ENCODE measurements around the gene TMOD4. TPM values are rescaled to one million over a fixed set of nuclear protein-coding genes. Genes with fewer than 3 reads are reported as not detected.

The TMOD4 gene
- total and polyA plus RNA-seq, 9 of the 15 experiments (the other 6 are each of a cell fraction or from before 2014, with no cell fraction given): 0.18 to 1.8 (median 1.1) TPM; not detected in 1

DNA sequence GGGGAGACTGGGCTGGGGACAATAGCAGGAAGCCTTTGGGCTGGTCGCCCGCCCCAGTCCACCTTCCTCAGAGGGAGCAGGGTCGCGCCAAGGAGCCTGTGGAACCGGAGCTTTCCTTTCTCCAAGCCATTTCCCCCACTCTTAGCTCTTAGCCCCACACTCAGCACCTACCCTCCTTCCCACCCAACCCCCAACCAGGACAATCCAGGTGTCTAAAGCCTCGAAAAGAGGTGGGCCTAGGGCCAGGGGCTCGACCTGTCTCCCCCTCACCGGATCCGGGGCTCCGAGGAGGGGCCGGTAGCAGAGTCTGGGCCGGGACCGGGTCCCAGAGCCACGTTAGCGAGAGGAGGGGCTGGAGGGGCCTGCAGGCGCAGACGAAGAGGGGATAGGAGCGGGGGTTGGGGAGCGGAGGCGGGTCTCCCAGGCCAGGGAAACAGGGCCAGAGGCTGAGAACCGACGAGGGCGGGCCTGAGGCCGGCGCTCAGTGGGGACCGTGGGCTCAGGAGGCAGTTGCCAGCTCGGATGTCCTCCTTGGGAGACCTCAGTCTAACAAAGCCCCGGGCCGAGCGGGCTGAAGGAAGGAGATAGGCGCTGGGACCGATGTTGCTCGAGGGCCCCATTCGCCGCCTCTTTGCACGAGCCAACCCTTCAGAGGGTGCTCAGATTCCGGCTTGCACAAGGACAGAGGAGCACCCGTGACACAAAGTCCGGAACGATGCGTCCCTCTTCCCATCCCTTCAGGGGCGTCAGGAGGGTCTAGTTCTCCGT, 30.3 kb downstream of the TMOD4 start:
- ATAC-seq (no peak), DNase-seq (ENCODE audit: extremely low read depth in 1 of 4, low spot score in 3 of 4) (no peak), FAIRE-seq (no peak)
- TF ChIP-seq, protein P1, sequence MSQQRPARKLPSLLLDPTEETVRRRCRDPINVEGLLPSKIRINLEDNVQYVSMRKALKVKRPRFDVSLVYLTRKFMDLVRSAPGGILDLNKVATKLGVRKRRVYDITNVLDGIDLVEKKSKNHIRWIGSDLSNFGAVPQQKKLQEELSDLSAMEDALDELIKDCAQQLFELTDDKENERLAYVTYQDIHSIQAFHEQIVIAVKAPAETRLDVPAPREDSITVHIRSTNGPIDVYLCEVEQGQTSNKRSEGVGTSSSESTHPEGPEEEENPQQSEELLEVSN (IDR thresholded peaks at IDR 0.05; ENCODE audit: borderline replicate concordance in 1 of 2, extremely low read depth in 1 of 2, insufficient read depth in 1 of 2, insufficient read length in 1 of 2, low read depth in 1 of 2, low read length in 1 of 2, poor library complexity in 1 of 2, severe bottlenecking in 1 of 2): peak in 1 of 2 experiments; percentile 50
- TF ChIP-seq RBBP5 (IDR thresholded peaks at IDR 0.05; ENCODE audit: borderline replicate concordance, insufficient read depth, low read length, poor library complexity, severe bottlenecking) (peak; percentile 7), ATF1 (CRISPR knock-in tag; IDR thresholded peaks at IDR 0.05) (no peak), ATF1 (tag; IDR thresholded peaks at IDR 0.05) (no peak), RBM22 (IDR thresholded peaks at IDR 0.05; ENCODE audit: low read depth, low read length, poor library complexity, severe bottlenecking) (no peak), LARP7 (IDR thresholded peaks at IDR 0.05) (no peak), PRPF4 (IDR thresholded peaks at IDR 0.05; ENCODE audit: insufficient read depth, low read depth, low read length, poor library complexity, severe bottlenecking) (no peak), NFIX (CRISPR knock-in tag; IDR thresholded peaks at IDR 0.05; ENCODE audit: low read depth) (no peak)
- TF ChIP-seq, protein P2, sequence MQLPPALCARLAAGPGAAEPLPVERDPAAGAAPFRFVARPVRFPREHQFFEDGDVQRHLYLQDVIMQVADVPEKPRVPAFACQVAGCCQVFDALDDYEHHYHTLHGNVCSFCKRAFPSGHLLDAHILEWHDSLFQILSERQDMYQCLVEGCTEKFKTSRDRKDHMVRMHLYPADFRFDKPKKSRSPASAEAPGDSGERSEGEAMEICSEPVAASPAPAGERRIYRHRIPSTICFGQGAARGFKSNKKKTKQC (CRISPR knock-in tag; IDR thresholded peaks at IDR 0.05): peak; percentile 4; the same call in 1 of the 2 replicates
- TF ChIP-seq, protein P3, sequence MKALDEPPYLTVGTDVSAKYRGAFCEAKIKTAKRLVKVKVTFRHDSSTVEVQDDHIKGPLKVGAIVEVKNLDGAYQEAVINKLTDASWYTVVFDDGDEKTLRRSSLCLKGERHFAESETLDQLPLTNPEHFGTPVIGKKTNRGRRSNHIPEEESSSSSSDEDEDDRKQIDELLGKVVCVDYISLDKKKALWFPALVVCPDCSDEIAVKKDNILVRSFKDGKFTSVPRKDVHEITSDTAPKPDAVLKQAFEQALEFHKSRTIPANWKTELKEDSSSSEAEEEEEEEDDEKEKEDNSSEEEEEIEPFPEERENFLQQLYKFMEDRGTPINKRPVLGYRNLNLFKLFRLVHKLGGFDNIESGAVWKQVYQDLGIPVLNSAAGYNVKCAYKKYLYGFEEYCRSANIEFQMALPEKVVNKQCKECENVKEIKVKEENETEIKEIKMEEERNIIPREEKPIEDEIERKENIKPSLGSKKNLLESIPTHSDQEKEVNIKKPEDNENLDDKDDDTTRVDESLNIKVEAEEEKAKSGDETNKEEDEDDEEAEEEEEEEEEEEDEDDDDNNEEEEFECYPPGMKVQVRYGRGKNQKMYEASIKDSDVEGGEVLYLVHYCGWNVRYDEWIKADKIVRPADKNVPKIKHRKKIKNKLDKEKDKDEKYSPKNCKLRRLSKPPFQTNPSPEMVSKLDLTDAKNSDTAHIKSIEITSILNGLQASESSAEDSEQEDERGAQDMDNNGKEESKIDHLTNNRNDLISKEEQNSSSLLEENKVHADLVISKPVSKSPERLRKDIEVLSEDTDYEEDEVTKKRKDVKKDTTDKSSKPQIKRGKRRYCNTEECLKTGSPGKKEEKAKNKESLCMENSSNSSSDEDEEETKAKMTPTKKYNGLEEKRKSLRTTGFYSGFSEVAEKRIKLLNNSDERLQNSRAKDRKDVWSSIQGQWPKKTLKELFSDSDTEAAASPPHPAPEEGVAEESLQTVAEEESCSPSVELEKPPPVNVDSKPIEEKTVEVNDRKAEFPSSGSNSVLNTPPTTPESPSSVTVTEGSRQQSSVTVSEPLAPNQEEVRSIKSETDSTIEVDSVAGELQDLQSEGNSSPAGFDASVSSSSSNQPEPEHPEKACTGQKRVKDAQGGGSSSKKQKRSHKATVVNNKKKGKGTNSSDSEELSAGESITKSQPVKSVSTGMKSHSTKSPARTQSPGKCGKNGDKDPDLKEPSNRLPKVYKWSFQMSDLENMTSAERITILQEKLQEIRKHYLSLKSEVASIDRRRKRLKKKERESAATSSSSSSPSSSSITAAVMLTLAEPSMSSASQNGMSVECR (CRISPR knock-in tag; IDR thresholded peaks at IDR 0.05): 0 out of 2 replicates have a peak, but pooled peaks have one; percentile 2
- TF ChIP-seq, protein P4, sequence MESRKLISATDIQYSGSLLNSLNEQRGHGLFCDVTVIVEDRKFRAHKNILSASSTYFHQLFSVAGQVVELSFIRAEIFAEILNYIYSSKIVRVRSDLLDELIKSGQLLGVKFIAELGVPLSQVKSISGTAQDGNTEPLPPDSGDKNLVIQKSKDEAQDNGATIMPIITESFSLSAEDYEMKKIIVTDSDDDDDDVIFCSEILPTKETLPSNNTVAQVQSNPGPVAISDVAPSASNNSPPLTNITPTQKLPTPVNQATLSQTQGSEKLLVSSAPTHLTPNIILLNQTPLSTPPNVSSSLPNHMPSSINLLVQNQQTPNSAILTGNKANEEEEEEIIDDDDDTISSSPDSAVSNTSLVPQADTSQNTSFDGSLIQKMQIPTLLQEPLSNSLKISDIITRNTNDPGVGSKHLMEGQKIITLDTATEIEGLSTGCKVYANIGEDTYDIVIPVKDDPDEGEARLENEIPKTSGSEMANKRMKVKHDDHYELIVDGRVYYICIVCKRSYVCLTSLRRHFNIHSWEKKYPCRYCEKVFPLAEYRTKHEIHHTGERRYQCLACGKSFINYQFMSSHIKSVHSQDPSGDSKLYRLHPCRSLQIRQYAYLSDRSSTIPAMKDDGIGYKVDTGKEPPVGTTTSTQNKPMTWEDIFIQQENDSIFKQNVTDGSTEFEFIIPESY (CRISPR knock-in tag; IDR thresholded peaks at IDR 0.05): peak; percentile 83
- 71% methylated on average over 25 of the region's 43 CpGs for WGBS (ENCODE audit: insufficient coverage, low coverage, missing lambda C conversion rate)
- peak overlapping the region in 1 of 2 experiments; percentile 93; a peak in 2 of 4 replicates for H3K9ac ChIP-seq (ENCODE audit: insufficient read depth in 1 of 2, low read depth in 2 of 2, low read length in 2 of 2)
- POLR2A ChIA-PET: interaction anchor here (0.6 to 1.4 kb wide), 2 partner anchors 11 to 14 kb away, joined by 3 to 7 read pairs; no protein-coding TSS in a partner anchor
- peaks cover 20 to 46% of the 10 kb centered on the region in 2 experiments; a peak in 4 of 5 replicates for H3K4me1 ChIP-seq (replicated peaks in 1 of 2; ENCODE audit: control insufficient read depth in 2 of 2, insufficient read depth in 2 of 2, low read length in 2 of 2)
- peak overlapping the region; percentile 82 for H3K4me2 ChIP-seq (ENCODE audit: insufficient read depth, low read length)
- in situ Hi-C loops (cut with MboI) (no loop called here), intact Hi-C loops (cut with micrococcal nuclease) (no loop called here)
- H3K36me3 ChIP-seq (ENCODE audit: control insufficient read depth, insufficient read depth, low read length): no peaks in the 10 kb centered on the region
- no peaks in the 10 kb centered on the region for H3K27me3 ChIP-seq (ENCODE audit: control insufficient read depth in 2 of 2, insufficient read depth in 2 of 2, low read length in 2 of 2)
- no peak overlapping the region for H3K27ac ChIP-seq (ENCODE audit: extremely low read depth, low read depth, low read length)
- H2AFZ ChIP-seq (ENCODE audit: low read depth, low read length): peak overlapping the region; percentile 92
- peak overlapping the region; percentile 59; the same call in 1 of the 2 replicates for H3K4me3 ChIP-seq
- no peaks in the 10 kb centered on the region; the same call in 1 of the 2 replicates for H4K20me1 ChIP-seq (replicated peaks; ENCODE audit: control insufficient read depth, insufficient read depth, low read length)
- BruUV-seq (replicated peaks): no TSS peak
- no peaks in the 10 kb centered on the region for H3K9me1 ChIP-seq (ENCODE audit: control insufficient read depth, insufficient read depth, low read length)
- no peaks in the 10 kb centered on the region for H3K9me3 ChIP-seq (replicated peaks; ENCODE audit: control insufficient read depth, insufficient read depth, low read depth, low read length)
- CTCF ChIA-PET (ENCODE audit: low intra/inter-chr PET ratio): no interaction called here
- H3K79me2 ChIP-seq (ENCODE audit: control insufficient read depth, insufficient read depth, low read length): no peaks in the 10 kb centered on the region
